NCI-H446 (cell line): ENCODE measurements around the gene MAP3K12.
"Not testable (repeated sequence)": the region's sequence is repeated elsewhere in the genome, so short reads cannot be mapped to it uniquely, and the experiment has no call there.

Source experiments
- DNase-seq, 2 experiments: peaks; one replicate each; lab custom pipeline; 2025; lab: John Stamatoyannopoulos, UW

MAP3K12 gene

DNA sequence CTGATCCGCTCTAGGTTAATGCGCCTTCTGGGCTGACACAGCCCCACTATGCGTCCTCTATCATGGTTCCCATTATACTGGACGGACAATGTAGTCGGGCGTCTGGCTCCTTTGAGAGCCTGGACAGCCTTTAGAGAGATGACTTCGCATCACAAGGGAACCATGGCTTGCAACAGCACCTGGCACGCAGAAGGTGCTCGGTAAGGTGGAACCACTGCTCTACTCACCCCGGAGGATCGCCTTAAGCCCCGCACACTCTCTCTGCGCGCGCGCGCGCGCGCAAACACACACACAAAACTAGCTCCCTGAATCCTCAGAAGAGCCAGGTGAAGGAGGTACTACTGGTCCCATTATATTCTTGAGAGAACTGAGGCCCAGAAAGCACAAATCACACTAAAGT lies 7.1 kb downstream of the MAP3K12 start:
- no peak for DNase-seq

DNA sequence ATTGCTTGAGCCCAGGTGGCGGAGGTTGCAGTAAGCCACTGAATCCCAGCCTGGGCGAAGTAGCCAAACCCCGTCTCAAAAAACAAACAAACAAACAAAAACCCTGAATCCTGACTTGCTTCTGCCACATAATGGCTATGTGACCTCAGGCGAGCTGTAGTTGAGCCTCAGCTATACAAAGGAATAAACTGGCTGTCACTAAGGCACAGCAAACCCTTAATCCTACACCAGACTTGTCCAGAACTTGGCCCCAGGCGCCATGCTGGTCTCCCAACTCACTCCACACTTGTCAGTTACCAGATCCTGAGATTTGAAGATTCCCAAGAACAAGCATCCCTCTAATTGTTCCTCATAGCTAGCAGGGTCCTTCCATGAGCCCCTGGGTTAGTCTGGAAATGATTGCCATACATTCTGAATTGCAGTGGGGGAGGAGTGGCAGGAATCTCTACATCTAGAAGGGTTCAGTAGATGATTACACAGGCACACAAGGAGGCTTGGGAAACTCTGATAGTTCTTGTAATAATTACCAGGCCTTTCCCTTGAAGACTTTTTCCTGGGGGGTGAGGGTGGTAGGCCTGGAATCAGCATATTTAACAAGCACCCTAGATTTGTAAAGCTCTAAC lies 9.9 kb downstream of the MAP3K12 start:
- DNase-seq, result no peak

DNA sequence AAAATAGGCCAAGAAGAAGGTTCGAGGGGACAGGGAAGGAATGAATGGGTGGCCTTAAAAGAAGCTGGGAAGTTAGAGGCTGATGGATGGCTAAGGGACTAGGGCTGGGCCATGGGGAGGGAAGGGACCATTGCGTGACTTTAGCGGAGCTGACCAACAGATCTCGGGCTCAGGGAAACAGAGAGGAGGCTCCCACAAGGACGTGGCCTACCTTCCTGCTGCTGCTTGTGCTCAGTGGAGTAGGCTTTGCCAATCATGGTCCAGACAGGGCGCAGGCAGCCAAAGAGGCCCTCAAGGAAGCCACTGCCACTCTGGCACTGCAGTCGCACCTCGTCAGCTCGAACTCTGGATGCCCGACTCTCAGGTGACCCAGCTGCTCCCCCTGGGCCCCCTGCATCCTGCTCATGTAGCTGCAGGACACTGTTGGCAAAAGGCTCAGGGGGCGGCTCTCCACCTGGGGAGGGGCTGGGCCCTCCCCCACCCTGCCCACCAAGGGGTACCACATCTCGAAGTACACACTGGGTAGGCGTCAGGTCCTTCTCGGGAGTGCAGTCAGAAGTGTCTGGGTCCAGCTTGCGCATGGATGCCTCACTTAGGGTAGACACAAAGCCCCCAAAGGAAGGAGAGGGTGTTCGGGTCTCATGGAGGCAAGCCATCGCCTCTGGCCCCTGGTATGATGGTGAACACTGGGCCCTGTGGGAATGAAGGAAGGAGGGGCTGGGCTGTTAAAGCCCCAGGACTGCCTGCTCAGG lies 12.3 kb downstream of the MAP3K12 start:
- no peak for DNase-seq

DNA sequence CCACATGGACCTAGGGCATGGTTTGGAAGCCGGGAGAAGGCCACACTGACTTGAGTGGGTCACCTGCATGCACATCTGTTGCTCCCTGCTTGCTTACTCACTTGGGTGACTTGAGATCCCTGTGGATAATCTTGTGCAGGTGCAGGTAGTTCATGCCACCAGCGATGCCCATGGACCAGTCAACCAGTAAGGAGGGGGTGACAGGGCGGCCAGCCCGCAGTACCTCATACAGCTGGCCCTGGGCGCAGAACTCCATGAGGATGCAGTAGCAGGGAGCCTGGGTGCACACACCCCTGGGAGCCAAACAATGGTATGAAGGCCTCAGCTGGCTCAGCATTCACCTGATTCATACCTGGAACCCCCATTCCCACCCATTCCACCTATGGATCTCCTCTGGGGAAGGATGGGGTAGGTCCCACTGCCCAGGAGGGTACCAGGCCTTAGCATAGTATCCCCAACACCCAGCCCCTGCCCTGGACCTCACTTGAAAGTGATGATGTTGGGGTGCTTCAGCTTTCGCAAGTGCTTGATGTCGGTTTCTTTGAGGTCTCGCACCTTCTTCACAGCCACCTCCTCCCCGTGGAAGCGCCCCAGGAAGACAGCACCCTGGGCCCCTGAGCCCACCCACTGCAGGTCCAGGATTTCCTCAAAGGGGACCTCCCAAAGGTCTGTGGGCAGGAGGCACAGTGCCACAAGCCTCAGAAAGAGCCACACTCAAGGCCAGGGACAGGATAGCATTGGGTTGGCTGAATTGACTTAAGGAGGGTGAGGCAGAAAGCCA lies 13.1 kb downstream of the MAP3K12 start:
- no peak for DNase-seq

DNA sequence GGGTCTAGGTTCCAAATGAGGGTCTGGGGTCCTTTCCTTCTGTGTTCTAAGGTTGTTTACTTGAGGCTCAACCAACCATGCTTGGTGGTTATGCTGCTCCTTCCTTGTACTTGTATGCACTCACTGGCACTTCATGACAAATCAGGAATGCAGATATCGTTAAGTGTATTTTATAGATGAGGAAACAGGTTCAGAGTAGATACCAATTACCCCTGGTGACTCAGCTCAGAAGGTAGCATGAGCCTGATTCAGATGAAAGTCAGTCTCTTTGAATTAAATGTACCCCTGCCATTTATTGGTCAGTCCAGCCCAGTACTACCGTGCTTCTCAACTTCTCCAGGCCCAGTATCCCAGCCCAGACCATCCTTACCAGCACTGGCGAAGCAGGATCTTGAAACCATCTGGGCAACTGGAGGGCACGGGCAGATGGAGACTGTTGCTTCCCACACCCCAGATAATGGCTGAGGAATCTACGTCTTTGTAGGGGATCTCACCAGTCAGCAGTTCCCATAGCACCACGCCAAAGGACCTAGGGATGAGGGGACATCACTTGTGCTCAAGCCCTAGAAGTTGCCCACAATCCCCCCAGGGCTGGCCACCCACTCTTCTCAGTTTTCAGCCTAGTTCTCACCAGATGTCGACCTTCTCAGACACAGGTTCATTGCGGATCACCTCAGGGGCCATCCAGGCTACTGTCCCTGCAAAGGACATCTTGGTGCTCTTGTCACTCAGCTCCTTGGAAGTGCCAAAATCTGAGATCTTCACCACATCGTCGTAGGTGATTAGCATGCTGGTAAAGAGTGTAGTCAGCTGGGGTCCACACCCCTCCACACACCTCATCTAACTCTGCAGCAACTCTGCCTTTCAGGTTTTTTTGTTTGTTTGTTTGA lies 14.3 kb downstream of the MAP3K12 start:
- DNase-seq, result no peak

DNA sequence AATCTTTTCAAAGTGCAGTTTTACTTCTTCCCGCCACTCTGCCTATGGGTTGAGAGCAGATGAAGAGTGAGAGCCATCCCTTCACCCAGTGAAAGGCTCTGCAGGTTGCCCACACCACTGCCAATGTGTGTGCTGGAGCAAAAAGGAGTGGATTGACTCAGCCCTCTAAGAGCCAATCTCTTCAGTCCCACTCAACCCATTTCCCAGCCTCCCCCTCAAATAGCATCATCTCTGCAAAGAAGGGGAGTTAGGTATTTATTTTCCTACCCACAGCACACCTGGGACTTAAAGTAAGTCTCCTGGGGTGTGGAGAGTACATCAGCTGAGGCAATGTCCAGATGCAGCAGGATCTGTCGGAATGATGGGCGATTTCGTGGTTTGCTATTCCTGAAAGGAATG lies 15.3 kb downstream of the MAP3K12 start:
- DNase-seq, result no peak

DNA sequence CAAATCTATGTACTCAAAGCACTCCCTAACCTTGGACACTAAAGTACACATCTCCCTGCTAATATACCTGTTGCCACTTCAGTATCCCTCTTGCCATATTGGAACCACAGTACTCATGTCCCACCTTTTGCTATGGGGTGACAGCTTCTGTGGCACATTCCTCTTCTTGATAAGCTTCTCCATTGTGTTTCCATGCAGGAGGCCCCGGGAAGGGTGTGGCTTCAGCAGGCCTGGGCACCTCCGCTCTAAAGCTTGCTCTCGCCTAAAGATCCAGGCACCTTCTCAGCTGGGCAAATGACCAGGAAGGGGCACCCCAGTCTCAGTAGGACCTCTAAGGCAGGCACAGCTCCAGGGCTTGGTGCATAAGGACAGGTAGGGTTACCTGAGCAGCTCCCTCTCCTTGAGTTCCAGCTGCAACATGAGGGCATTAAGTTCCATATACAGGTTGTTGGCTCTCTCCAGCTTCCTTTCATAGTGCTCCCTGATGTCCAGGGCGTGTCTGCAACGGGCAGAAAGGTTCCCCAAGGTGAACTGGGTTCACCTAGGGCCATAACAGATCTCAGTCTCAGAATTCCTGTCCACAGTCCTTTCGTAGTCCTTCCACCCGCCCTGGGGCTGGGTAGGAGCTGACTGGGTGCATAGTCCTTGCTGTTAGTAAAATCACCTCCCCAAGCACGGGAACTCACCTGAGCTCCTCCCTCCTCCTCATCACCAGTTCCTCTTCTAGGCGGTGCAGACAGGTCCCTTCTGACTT lies 15.9 kb downstream of the MAP3K12 start:
- no peak for DNase-seq

DNA sequence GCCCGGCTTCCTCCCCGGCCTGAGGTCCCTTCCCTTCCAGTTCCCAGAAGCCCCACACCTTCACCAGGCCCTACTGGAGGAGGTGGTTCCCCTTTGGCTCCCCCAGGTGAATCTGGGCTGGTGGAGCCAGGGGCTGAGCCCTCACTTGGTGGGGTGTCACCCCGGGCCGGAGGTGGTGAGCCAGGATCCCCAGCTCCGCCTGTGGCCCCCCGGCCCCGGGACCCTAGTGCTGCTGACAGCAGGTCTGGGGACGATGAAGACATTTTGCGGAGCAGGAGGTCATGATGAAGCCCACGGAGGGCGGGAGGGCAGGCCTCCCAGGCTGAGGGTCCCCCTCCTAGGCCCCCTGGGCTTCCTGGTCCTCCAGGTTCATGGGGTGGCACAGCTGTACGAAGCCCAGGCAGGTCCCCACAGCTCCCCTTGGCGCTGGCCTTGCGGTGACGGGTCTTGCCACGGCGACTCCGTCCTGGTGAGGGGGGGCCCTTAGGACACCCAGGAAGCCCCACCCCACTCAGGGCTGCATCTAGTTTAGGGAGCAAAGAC lies 16.6 kb downstream of the MAP3K12 start:
- DNase-seq, result no peak

DNA sequence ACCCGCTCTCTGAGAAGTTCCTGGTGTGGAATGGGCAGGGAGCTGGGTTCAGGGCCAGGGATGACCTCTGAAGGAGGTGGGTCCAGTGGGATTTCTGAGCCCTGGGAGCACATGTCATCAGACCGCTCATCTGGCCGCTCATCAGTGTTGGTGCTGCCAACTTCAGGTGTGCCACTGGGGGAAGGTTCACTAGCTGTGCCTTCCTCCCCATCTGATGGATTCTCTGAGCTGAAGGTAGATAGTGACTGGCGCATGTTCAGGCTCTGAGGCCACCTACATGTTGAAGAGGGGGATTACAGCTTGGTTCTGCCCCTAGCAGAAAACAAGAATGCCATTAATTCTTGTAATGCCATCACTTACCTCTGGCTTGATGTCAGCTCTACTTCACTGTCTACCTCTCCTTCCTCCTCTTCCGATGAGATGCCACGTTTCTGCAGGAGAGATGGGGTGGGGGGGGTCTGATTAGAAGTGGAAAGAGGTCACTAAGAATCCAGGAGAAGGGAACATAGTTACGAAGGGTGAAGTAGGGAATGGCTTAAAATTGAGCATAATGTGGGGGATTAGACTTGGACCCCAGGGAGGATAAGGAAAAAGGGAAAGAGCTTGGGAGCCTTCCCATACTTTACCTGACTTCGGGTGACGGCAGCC lies 17.2 kb downstream of the MAP3K12 start:
- no peak for DNase-seq

DNA sequence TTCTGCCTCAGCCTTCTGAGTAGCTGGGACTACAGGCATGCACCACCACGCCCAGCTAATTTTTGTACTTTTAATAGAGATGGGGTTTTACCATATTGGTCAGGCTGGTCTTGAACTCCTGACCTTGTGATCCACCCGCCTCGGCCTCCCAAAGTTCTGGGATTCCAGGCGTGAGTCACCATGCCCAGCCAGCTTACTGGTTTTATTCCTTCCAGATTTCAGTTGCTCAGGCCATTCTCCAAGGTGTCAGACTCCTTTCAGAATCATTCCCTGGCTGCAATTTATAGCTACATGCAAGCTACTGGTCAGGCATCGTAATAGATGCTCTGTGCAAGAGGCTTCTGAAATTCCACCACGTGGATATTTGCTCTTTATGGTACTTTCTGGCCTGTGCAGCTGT lies 17.8 kb downstream of the MAP3K12 start:
- DNase-seq, result not testable (repeated sequence)

DNA sequence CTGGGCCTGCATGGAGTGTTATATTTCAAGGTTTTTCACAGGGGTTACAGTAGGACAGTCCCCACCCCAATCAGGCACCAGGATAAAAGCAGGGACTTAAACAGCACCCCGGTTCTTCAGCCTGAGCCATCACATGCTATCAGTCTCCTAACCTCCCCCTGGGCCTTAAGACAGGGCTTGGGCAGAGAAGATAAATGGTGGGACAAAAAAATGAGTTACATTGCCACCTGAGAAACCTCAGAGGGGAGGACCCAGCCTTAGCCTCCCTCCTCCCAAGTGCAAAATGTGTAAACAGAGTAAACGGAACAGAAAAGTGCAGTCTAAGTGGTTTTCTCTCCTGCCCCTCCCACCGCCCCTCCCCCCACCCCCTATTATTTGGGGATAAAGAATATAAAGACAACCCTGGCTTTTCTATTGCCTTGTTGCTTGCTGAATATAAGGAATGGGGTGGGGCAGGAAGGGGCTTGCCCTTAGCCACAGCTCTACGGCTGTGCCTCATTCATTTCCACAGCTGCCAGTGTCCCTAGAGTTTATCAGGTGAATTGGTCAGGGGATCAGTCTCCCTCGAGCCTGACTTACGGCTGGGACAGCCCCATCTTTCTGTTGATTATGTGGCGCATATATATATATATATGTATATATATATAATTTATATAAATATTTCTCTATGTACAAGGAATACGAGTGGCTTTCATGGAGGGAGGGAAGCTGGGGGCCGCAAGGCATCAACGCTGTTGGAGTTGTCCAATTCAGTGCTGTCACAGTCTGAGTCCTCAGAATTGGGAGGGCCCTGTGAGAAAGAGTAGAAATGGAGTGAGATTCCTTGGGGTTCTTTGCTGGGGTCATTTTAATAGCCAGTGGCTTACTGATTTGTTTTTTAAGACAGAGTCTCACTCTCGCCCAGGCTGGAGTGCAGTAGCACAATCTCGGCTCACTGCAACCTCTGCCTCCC lies 18.5 kb downstream of the MAP3K12 start:
- DNase-seq, result no peak

DNA sequence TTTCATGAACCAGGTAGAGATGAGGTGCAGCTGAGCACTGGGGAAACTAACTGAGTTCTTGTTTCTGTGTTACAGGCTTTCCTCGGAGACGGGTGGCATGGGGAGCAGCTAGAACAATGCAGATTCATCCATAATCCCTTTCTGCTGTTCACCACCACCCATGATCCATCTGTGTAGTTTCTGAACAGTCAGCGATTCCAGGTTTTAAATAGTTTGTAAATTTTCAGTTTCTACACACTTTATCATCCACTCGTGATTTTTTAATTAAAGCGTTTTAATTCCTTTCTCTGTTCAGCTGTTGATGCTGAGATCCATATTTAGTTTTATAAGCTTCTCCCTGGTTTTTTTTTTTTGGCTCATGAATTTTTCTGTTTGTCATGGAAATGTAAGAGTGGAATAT lies 19.9 kb downstream of the MAP3K12 start:
- no peak for DNase-seq

DNA sequence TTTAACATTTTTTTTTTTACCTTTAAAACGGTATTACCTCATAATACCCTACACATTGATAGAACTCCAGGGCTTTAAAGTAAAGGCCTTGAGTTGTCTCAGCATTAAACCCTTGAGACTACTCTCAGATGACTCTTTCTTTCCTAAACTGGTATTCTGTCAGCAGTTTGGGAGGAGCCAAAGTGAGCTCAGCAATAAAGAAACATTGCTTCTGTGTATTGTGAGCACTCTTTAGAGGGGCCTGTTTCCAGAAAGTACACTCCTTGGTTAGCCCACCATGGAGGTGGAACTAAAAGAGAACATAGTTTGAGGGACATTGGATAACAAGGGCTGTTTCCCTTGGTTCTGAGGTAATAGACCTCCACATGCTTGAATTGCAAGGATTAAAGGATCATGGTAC lies 20.4 kb downstream of the MAP3K12 start:
- DNase-seq, result no peak

DNA sequence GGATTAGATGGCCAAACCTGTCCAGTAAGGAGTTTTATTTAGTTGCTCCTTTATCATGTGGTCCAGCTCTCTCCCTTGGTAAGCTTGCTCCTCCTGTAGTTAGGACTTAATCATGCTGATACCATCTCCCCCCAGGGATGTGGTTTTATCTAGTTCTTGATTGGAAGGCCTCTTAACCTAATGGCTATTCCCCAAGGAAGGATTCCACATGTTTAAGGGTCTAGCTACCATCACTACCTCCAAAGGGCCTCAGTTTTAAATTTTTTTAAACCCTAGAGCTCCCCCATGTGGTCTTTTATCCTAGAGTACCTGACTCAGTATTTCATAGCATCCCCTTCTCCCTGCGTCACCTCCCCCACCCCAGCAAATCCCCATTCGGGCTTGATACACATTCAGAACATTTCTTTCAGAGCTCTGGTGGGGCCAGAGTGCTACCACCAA lies 22.5 kb downstream of the MAP3K12 start:
- DNase-seq, result no peak

DNA sequence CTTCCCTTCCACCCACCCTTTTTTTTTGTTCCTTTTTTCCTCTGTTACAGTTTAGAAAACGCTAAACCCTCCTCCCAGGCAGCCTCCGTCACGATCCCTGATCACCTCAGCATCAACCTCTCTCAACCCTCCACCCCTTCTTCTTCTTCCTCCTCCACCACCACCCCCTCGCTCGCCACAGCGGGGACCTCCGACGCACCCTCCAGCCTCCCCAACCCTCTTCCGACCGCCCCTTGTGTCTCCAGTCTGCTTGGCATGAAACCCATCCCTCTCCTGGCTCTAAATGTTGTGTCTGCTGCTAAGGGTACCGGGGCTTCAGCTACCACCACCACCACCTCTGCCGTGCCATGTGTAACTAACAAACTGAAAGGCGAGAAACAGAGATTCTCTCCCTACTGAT lies 24.4 kb downstream of the MAP3K12 start:
- no peak for DNase-seq

DNA sequence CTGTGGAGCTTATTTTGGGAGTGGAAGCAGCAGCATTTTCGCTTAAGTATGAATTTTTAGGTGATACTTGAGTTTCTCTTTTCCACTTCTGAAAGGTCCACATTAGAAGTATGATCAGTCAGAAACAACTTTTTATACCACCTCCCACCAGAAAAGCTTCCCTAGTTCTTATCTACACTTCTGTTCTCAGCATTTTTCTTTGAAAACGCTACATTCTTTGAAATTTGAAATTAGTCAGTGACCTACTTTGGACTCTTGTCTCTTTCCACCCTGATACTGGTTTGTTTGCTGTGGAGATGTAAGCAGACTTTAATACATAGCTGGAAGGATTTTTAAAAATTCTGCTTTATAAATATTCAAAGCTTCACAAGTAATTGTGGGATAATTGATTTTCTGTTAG lies 25.2 kb downstream of the MAP3K12 start:
- DNase-seq, result no peak

DNA sequence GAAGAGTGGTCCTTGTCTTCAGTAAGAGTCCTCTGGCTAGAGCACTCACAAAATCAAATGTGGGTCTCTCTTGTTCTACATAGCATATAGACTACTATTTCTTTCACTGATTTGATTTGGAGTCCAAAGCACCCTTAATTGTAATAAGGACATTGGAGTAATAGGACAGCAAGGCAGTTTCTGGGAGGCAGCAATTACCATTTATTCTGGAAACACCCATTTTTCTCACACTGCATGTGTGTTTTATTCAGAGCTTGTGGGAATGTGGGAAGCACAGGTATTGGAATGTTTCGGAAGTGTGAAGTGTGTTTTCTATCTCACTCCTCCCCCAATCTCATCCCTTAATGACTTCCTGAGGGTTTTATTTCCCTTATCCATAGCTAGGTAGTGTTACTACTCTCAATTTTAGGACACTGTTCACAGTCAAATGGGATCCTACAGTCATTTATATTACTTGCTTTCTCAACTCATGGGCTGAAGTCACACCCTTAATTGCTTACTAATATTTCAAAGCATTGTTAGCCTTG lies 27.1 kb downstream of the MAP3K12 start:
- no peak for DNase-seq

DNA sequence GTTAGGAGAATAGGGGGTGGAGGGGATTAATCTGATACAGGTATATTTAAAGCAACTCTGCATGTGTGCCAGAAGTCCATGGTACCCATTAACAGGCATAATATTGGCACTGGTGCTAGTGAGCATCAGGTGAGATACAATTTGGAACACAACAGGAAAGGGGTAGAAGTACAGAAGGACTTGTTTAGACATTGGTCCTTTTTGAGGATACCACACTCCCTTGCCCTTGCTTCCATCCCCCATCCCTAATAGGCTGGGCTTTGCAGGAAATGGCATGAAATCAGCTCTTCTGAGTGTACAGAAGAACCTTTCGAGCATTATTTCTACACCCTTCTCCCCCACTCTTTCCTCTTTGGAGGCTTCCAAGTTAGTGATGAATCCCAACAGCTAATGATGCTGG lies 31.0 kb downstream of the MAP3K12 start:
- no peak for DNase-seq

DNA sequence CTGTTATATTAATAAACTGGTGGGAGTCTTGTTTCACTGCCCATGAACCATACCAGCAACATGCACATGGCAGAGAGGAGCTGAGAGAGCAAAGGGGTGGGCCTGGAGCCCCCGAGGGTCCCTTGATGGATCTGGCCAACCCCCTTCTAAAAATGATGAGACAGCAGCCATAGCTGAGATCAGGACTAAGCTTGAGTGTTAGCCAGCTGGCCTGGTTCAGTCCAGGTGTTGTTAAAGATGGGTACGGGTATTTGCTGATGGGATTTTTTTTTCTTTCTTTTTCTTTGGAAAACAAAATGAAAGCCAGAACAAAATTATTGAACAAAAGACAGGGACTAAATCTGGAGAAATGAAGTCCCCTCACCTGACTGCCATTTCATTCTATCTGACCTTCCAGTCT lies 31.4 kb downstream of the MAP3K12 start:
- DNase-seq, result no peak
